Sigmoid colon (tissue), 7 donors: Measurements from ENCODE around the gene EHD4. TPM values are rescaled to one million over a fixed set of nuclear protein-coding genes. Genes with fewer than 3 reads are reported as not detected.

Source experiments
- DNase-seq: peaks from one replicate; pipeline ENCODE4 v3.0.0-alpha.2; 2019
- H3K27ac ChIP-seq, 4 donors: fragments of 200-600 bp; sonication (generic); one replicate each; pipeline ENCODE4 v1.5.1; 2016 to 2019; ENCODE audit warnings: mild to moderate bottlenecking in 1 of 4
- H3K27me3 ChIP-seq, 3 donors: fragments of 200-600 bp; sonication (generic); one replicate each; pipeline ENCODE4 v1.5.1; 2019; ENCODE audit warnings: mild to moderate bottlenecking in 1 of 3
- H3K36me3 ChIP-seq, 4 donors: fragments of 200-600 bp; sonication (generic); one replicate each; pipeline ENCODE4 v1.5.1; 2016 to 2019
- H3K4me1 ChIP-seq, 4 donors: fragments of 200-600 bp; sonication (generic); one replicate each; pipeline ENCODE4 v1.5.1; 2017 to 2019
- H3K4me3 ChIP-seq, 4 donors: fragments of 200-600 bp; sonication (generic); one replicate each; pipeline ENCODE4 v1.5.1; 2017 to 2019; ENCODE audit warnings: mild to moderate bottlenecking in 2 of 4, moderate library complexity in 1 of 4
- H3K9me3 ChIP-seq, 4 donors: fragments of 200-600 bp in 3 of 4; sonication (generic) in 3 of 4; one replicate each; pipeline versions ENCODE4 v1.5.1 to v1.6.1; 2013 to 2019
- CTCF ChIP-seq, 4 experiments: fragments of 450-650 bp in 3 of 4; fragments of 200-600 bp in 1 of 4; IDR thresholded peaks; one replicate each; pipeline ENCODE4 v1.5.1; 2016 to 2019; ENCODE audit warnings: antibody characterized with exemption in 4 of 4, mild to moderate bottlenecking in 3 of 4, moderate library complexity in 2 of 4
- EP300 ChIP-seq, 4 donors: sonication (generic); formaldehyde crosslinking; IDR thresholded peaks; one replicate each; pipeline ENCODE4 v1.6.1; 2017; ENCODE audit warnings: antibody characterized with exemption in 4 of 4
- POLR2A ChIP-seq, 2 donors: fragments of 450-650 bp; IDR thresholded peaks; one replicate each; pipeline ENCODE4 v1.6.1; 2016; ENCODE audit warnings: antibody characterized with exemption in 2 of 2, mild to moderate bottlenecking in 2 of 2, moderate library complexity in 2 of 2
- POLR2AphosphoS5 ChIP-seq, 4 donors: sonication (generic); formaldehyde crosslinking; IDR thresholded peaks; one replicate each; pipeline ENCODE4 v1.6.1; 2017; ENCODE audit warnings: antibody characterized with exemption in 4 of 4
- WGBS, 2 donors: extraction: QIAGEN DNeasy Blood & Tissue Kit; methylation state at CpG; one replicate each; pipeline ENCODE4 v1.1.7; 2013; 5-methylcytosine and 5-hydroxymethylcytosine counted together
- intact Hi-C: fragments of 100-400 bp; cut with DNase I; formaldehyde crosslinking; loops from one replicate; pipeline ENCODE4 v1.15.1; 2023
- polyA plus RNA-seq, 3 donors: library from polyadenylated mRNA; stranded (reverse); fragments of 200-250 nt; gene quantifications; one replicate each; pipeline ENCODE4 v1.2.3, GENCODE V29; 2013
- total RNA-seq, 4 donors: library from RNA; depleted of rRNA; stranded (reverse); fragments of >200 nt; gene quantifications; one replicate each; pipeline ENCODE4 v1.1.0, GENCODE V29; 2016
- donor health status: healthy with polysubstance abuse.
- donor health status: Bipolar disorder and iron deficiency.
- donor health status: healthy.

Gene EHD4
- total and polyA plus RNA-seq, 7 donors = 8.9 to 37.0 (median 13.0) TPM

DNA sequence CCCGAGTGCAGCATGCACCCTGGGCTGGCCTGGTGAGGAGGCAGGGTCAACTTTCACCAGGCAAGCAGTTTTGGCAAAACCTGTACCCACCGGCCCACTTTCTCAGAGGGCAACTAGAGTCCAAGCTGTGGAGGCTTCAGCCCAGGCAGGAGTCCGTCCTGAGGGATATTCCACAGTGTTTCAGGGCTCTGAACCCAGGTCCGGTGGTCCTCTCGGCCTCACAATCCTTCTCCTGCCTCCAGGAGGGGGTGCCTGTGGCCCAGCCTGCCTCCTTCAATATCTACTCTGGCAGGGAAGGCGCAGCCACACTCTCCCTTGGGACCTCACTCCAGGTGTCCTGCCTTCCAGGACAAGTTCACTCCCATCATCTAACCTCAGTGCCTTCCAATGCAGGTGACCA lies 44.6 kb upstream of the EHD4 start:
- intact Hi-C loops = no loop called here
- H3K27ac ChIP-seq = no peak overlapping the region
- TF ChIP-seq EP300 (IDR thresholded peaks at IDR 0.05) (no peak), POLR2AphosphoS5 (IDR thresholded peaks at IDR 0.05) (no peak), CTCF (IDR thresholded peaks at IDR 0.05) (no peak), POLR2A (IDR thresholded peaks at IDR 0.05) (no peak)
- no peaks in the 10 kb centered on the region for H3K36me3 ChIP-seq
- H3K9me3 ChIP-seq = no peaks in the 10 kb centered on the region
- H3K4me1 ChIP-seq = no peaks in the 10 kb centered on the region
- WGBS, 2 donors = 87 to 88% methylated on average over 6 of the region's 6 CpGs
- H3K4me3 ChIP-seq = no peak overlapping the region
- H3K27me3 ChIP-seq = no peaks in the 10 kb centered on the region
- peak; percentile 28 for DNase-seq

DNA sequence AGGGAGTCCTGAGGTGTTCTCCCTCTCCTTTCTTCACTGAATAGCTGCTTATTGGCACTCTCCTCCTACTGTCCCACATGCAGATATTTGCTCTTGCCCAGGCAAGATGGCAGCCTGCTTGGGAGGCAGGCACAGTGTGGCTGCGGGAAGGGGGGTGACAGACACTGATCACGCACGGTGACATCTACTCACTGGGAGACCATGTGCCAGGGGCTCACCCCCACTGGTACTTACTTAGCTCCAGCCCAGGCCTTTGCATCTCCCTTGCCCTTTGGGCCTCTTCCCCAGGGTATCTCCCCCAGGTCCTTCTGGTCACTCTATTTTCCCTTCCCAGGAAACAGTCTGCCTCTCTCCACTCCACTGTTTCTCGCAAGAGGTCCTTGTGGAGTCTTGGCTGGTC lies 42.0 kb upstream of the EHD4 start:
- TF ChIP-seq POLR2AphosphoS5 (IDR thresholded peaks at IDR 0.05) (no peak), EP300 (IDR thresholded peaks at IDR 0.05) (no peak), CTCF (IDR thresholded peaks at IDR 0.05) (no peak), POLR2A (IDR thresholded peaks at IDR 0.05) (no peak)
- 86 to 96% methylated on average over 4 of the region's 4 CpGs for WGBS, 2 donors
- intact Hi-C loops = no loop called here

GRCh38 chr15:42012928-42013482 lies 40.6 kb upstream of the EHD4 start:
- Histone ChIP-seq H3K4me1 (no peaks in the 10 kb centered on the region), H3K4me3 (no peak overlapping the region), H3K36me3 (no peaks in the 10 kb centered on the region), H3K27me3 (no peaks in the 10 kb centered on the region), H3K27ac (no peak overlapping the region), H3K9me3 (no peaks in the 10 kb centered on the region)
- 91 to 95% methylated on average over 10 of the region's 10 CpGs for WGBS, 2 donors
- DNase-seq = no peak
- intact Hi-C loops = no loop called here
- TF ChIP-seq CTCF (IDR thresholded peaks at IDR 0.05) = no peak
- TF ChIP-seq POLR2A (IDR thresholded peaks at IDR 0.05) = no peak
- no peak for TF ChIP-seq EP300 (IDR thresholded peaks at IDR 0.05)
- TF ChIP-seq POLR2AphosphoS5 (IDR thresholded peaks at IDR 0.05) = no peak

More for the DNA sequence above, 42.0 kb upstream of the EHD4 start:
- Histone ChIP-seq H3K4me3 (no peak overlapping the region), H3K9me3 (no peaks in the 10 kb centered on the region), H3K27me3 (no peaks in the 10 kb centered on the region), H3K27ac (no peak overlapping the region), H3K4me1 (no peaks in the 10 kb centered on the region), H3K36me3 (no peaks in the 10 kb centered on the region)
- DNase-seq = no peak

DNA sequence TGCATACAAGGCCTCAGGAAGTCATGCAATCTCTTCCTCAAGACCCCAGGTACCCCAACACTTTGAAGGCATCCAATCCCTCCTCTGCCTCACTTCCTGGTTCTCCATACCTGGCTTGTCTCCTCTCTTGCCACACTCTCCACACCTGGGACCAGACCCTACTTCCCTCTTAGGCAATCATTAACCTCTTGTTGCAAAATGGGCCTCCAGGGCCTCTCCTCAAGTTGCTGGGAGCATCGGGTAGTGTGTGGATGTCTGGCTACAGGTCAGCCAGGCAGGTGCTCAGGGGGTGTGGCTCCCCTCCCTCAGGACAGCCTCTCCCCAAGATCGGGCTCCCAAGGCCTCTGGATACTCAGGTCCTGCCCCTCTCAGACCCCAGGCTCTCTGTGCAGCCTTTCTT lies 39.9 kb upstream of the EHD4 start:
- intact Hi-C loops = no loop called here
- no peaks in the 10 kb centered on the region for H3K36me3 ChIP-seq
- H3K27ac ChIP-seq = no peak overlapping the region
- DNase-seq = no peak
- H3K4me3 ChIP-seq = no peak overlapping the region
- TF ChIP-seq POLR2A (IDR thresholded peaks at IDR 0.05) = no peak
- no peak for TF ChIP-seq CTCF (IDR thresholded peaks at IDR 0.05)
- no peak for TF ChIP-seq EP300 (IDR thresholded peaks at IDR 0.05)
- no peak for TF ChIP-seq POLR2AphosphoS5 (IDR thresholded peaks at IDR 0.05)
- H3K27me3 ChIP-seq = no peaks in the 10 kb centered on the region
- no peaks in the 10 kb centered on the region for H3K4me1 ChIP-seq
- no peaks in the 10 kb centered on the region for H3K9me3 ChIP-seq
- 15 to 64% methylated on average over 2 of the region's 2 CpGs for WGBS, 2 donors

- no peak for TF ChIP-seq POLR2A (IDR thresholded peaks at IDR 0.05)
- TF ChIP-seq POLR2AphosphoS5 (IDR thresholded peaks at IDR 0.05) = no peak
- TF ChIP-seq CTCF (IDR thresholded peaks at IDR 0.05) = no peak
- no peak for TF ChIP-seq EP300 (IDR thresholded peaks at IDR 0.05)
- intact Hi-C loops = no loop called here
- WGBS, 2 donors = 85 to 88% methylated on average over 7 of the region's 7 CpGs
Observed at GRCh38 chr15:42011074-42011473, 38.7 kb upstream of the EHD4 start.

More at GRCh38 chr15:42011074-42011473, 38.7 kb upstream of the EHD4 start:
- Histone ChIP-seq H3K27me3 (no peaks in the 10 kb centered on the region), H3K27ac (no peak overlapping the region), H3K4me1 (no peaks in the 10 kb centered on the region), H3K9me3 (no peaks in the 10 kb centered on the region), H3K4me3 (no peak overlapping the region), H3K36me3 (no peaks in the 10 kb centered on the region)
- no peak for DNase-seq
